Endothelial cell of umbilical vein (primary cell): ENCODE measurements around the gene LRRC8C. TPM values are rescaled to one million over a fixed set of nuclear protein-coding genes. Genes with fewer than 3 reads are reported as not detected.

Source experiments
- BruUV-seq: library from RNA; stranded (reverse); fragments of 400-500 nt; replicated peaks from 2 replicates; lab custom pipeline; 2021; lab: Mats Ljungman, UMichigan
- CTCF ChIA-PET: fragments of 300-600, 350-600 bp; sonication (Branson Sonifier 250); formaldehyde crosslinking; loops from one replicate; lab custom pipeline; 2021; ENCODE audit warnings: antibody characterized with exemption, inconsistent platforms; lab: Charles Lee
- POLR2A ChIA-PET: fragments of 300-600, 350-600 bp; sonication (Branson Sonifier 250); formaldehyde crosslinking; loops from one replicate; lab custom pipeline; 2021; ENCODE audit warnings: antibody characterized with exemption, inconsistent platforms; lab: Charles Lee
- DNase-seq: peaks from one replicate; pipeline ENCODE4 v3.0.0-alpha.2; 2011; ENCODE audit warnings: low read depth, low spot score
- FAIRE-seq: peaks from 2 replicates; lab custom pipeline; 2011; peaks lifted over from hg19 to GRCh38; lab: Jason Lieb, UNC
- H2AFZ ChIP-seq: 2 replicates; pipeline ENCODE4 v1.6.0; 2012; ENCODE audit warnings: low read depth, low read length, control low read depth, inconsistent platforms
- H3K27ac ChIP-seq: 2 replicates; pipeline ENCODE4 v1.5.1; 2011; ENCODE audit warnings: low read depth, mild to moderate bottlenecking, control low read depth, low read length, moderate library complexity; ENCODE audit not compliant: insufficient read depth
- H3K27me3 ChIP-seq, 2 experiments: 2 replicates each; pipeline versions ENCODE4 v1.6.0 to v1.6.1; 2011; ENCODE audit warnings: low read length in 2 of 2, mixed read lengths in 1 of 2; ENCODE audit not compliant: control insufficient read depth in 2 of 2, insufficient read depth in 2 of 2
- H3K36me3 ChIP-seq, 2 experiments: 2 replicates in 1 of 2; 3 replicates in 1 of 2; pipeline ENCODE4 v1.5.1; 2011; ENCODE audit warnings: low read length in 2 of 2, mild to moderate bottlenecking in 1 of 2, moderate library complexity in 1 of 2; ENCODE audit not compliant: control insufficient read depth in 2 of 2, insufficient read depth in 2 of 2; ENCODE audit errors: extremely low read depth in 1 of 2
- H3K4me1 ChIP-seq: 3 replicates; pipeline ENCODE4 v1.5.1; 2011; ENCODE audit warnings: mild to moderate bottlenecking, low read length; ENCODE audit not compliant: control insufficient read depth, insufficient read depth; ENCODE audit errors: extremely low read depth
- H3K4me2 ChIP-seq: 2 replicates; pipeline ENCODE4 v1.6.1; 2011; ENCODE audit warnings: low read length, control low read depth, mixed read lengths; ENCODE audit not compliant: insufficient read depth
- H3K4me3 ChIP-seq, 3 experiments: fragments of 200-600 bp in 1 of 3; sonication (generic), shearing (Covaris generic) in 1 of 3; replicated peaks in 1 of 3; 2 replicates each; pipeline ENCODE4 v1.5.1; 2011 to 2016; ENCODE audit warnings: control low read depth in 3 of 3, low read length in 3 of 3, mild to moderate bottlenecking in 2 of 3, inconsistent platforms in 1 of 3, low read depth in 1 of 3, moderate library complexity in 1 of 3; ENCODE audit not compliant: insufficient read depth in 1 of 3
- H3K79me2 ChIP-seq: 2 replicates; pipeline ENCODE4 v1.6.0; 2012; ENCODE audit warnings: low read length, inconsistent platforms; ENCODE audit not compliant: control insufficient read depth, insufficient read depth
- H3K9ac ChIP-seq: replicated peaks from 2 replicates; pipeline ENCODE3; 2011; ENCODE audit warnings: low read length, control low read depth; ENCODE audit not compliant: insufficient read depth; ENCODE audit errors: extremely low read depth
- H3K9me1 ChIP-seq: replicated peaks from 3 replicates; pipeline ENCODE4 v1.6.0; 2011; ENCODE audit warnings: mild to moderate bottlenecking, low read length; ENCODE audit not compliant: control insufficient read depth, insufficient read depth; ENCODE audit errors: extremely low read depth
- H3K9me3 ChIP-seq: replicated peaks from 2 replicates; pipeline ENCODE4 v1.5.1; 2012; ENCODE audit warnings: low read length, inconsistent platforms; ENCODE audit not compliant: control insufficient read depth, insufficient read depth
- H4K20me1 ChIP-seq: replicated peaks from 2 replicates; pipeline ENCODE3; 2011; ENCODE audit warnings: mild to moderate bottlenecking, low read length; ENCODE audit not compliant: control insufficient read depth, insufficient read depth; ENCODE audit errors: extremely low read depth
- EZH2 ChIP-seq: IDR thresholded peaks from 2 replicates; pipeline ENCODE4 v1.6.1; 2012; ENCODE audit warnings: borderline replicate concordance, low read depth, mild to moderate bottlenecking, moderate library complexity, low read length, inconsistent platforms; ENCODE audit not compliant: severe bottlenecking
- FOS ChIP-seq: IDR thresholded peaks from 2 replicates; pipeline ENCODE4 v1.6.1; 2011; ENCODE audit warnings: mild to moderate bottlenecking, low read length, moderate library complexity, borderline replicate concordance; ENCODE audit not compliant: insufficient read depth
- GATA2 ChIP-seq: IDR thresholded peaks from 2 replicates; pipeline ENCODE4 v1.7.0; 2011; ENCODE audit warnings: low read depth, mild to moderate bottlenecking, moderate library complexity, mixed read lengths, low read length; ENCODE audit not compliant: insufficient read length, insufficient read depth
- JUN ChIP-seq: IDR thresholded peaks from 2 replicates; pipeline ENCODE4 v1.6.1; 2011; ENCODE audit warnings: borderline replicate concordance, low read depth; ENCODE audit not compliant: insufficient read length, insufficient read depth
- MYC ChIP-seq: IDR thresholded peaks from one replicate; pipeline ENCODE4 v1.6.1; 2011; ENCODE audit warnings: mild to moderate bottlenecking, low read depth, low read length
- POLR2A ChIP-seq: IDR thresholded peaks from 2 replicates; pipeline ENCODE4 v1.6.1; 2012; ENCODE audit warnings: low read depth, mild to moderate bottlenecking, control low read depth, low read length
- POLR2AphosphoS5 ChIP-seq: IDR thresholded peaks from 2 replicates; pipeline ENCODE4 v1.6.1; 2012; ENCODE audit warnings: low read depth, mild to moderate bottlenecking, control low read depth, low read length, moderate library complexity; ENCODE audit not compliant: insufficient read depth
- dilution Hi-C: fragments of 300-500 bp; cut with MboI; formaldehyde crosslinking; loops from one replicate; pipeline ENCODE4 v1.15.0; 2019; ENCODE audit warnings: low sequenced_read_pairs; ENCODE audit not compliant: extremely low pct_ligation_motif_present
- intact Hi-C: fragments of 100-400 bp; cut with micrococcal nuclease; formaldehyde crosslinking; loops from one replicate; pipeline ENCODE4 v1.10.0; 2022
- polyA plus RNA-seq, 4 experiments: library from polyadenylated mRNA; depleted of rRNA in 3 of 4; stranded (reverse) in 3 of 4; unstranded in 1 of 4; fragments of >200 nt; gene quantifications; 2 replicates each; pipeline versions ENCODE4 v1.2.1 to v1.2.3, GENCODE V29; 2011 to 2012; ENCODE audit warnings: missing spikeins in 1 of 4
- total RNA-seq: library from RNA; stranded (reverse); gene quantifications from 2 replicates; pipeline ENCODE4 v1.2.3, GENCODE V29; 2021
- TF ChIP-seq, protein P1 (sequence below): IDR thresholded peaks from 2 replicates; pipeline ENCODE4 v1.6.1; 2011; ENCODE audit not compliant: insufficient read depth, insufficient read length
- TF ChIP-seq, protein P2 (sequence below), 2 donors: IDR thresholded peaks; 1 replicate in 1 of 2; 2 replicates in 1 of 2; pipeline ENCODE4 v1.5.1; 2011; ENCODE audit warnings: low read length in 2 of 2, mild to moderate bottlenecking in 2 of 2, moderate library complexity in 2 of 2, control low read depth in 1 of 2, inconsistent platforms in 1 of 2, low read depth in 1 of 2; ENCODE audit not compliant: insufficient read depth in 1 of 2; ENCODE audit errors: extremely low read depth in 1 of 2

The LRRC8C gene
- total and polyA plus RNA-seq, 2 donors (not counting 3 experiments of a cell fraction or from before 2014, with no cell fraction given) = 33.6 to 51.5 TPM

DNA sequence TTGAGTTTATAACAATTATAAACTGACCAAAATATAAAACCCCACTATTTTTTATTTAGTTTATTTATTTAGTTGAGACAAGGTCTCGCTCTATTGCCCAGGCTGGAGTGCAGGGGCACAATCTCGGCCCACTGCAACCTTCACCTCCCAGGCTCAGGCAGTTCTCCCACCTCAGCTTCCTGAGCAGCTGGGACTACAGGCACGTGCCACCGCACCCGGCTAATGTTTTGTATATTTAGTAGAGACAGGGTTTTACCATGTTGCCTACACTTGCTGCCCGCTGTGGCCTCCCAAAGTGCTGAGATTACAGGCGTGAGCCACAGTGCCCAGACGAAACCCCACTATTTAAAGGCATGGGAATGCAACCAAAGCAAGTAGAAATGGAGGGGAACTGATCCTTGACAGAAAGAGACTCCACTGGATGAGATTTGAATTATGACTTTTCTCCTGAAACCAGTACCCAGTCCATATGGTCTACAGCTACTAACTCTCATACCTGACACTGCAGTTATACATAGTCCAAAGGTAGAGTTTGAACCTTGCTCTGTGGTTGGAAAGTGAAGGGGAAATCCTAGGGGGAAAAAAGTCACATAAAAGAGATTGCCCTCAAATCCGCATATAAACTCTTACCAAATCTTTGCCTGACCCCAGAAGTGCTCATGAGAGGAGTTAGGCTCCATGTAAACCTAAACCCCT lies 11.3 kb downstream of the LRRC8C start:
- Histone ChIP-seq H3K9ac (no peak overlapping the region), H3K27me3 (no peaks in the 10 kb centered on the region), H4K20me1 (peaks cover 20% of the 10 kb centered on the region), H3K4me2 (peak overlapping the region; percentile 70), H3K9me3 (peaks cover 2% of the 10 kb centered on the region), H3K4me1 (peaks cover 25% of the 10 kb centered on the region), H2AFZ (no peak overlapping the region), H3K36me3 (peaks cover 0 to 2% of the 10 kb centered on the region in 2 experiments), H3K27ac (no peak overlapping the region), H3K9me1 (no peaks in the 10 kb centered on the region), H3K4me3 (no peak overlapping the region), H3K79me2 (peaks cover 97% of the 10 kb centered on the region)
- CTCF ChIA-PET = interaction anchor here (1.3 kb wide), 2 partner anchors 12 to 119 kb away, joined by 3 to 6 read pairs; partner anchors contain the start of gene LRRC8C
- DNase-seq = no peak
- FAIRE-seq = no peak
- intact Hi-C loops (no loop called here), dilution Hi-C loops (no loop called here)
- POLR2A ChIA-PET = no interaction called here
- TF ChIP-seq, protein P1, sequence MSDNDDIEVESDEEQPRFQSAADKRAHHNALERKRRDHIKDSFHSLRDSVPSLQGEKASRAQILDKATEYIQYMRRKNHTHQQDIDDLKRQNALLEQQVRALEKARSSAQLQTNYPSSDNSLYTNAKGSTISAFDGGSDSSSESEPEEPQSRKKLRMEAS = no peak
- TF ChIP-seq POLR2A (no peak), GATA2 (no peak), MYC (no peak), JUN (no peak), FOS (no peak), EZH2 (no peak), POLR2AphosphoS5 (no peak)
- TF ChIP-seq, protein P2, sequence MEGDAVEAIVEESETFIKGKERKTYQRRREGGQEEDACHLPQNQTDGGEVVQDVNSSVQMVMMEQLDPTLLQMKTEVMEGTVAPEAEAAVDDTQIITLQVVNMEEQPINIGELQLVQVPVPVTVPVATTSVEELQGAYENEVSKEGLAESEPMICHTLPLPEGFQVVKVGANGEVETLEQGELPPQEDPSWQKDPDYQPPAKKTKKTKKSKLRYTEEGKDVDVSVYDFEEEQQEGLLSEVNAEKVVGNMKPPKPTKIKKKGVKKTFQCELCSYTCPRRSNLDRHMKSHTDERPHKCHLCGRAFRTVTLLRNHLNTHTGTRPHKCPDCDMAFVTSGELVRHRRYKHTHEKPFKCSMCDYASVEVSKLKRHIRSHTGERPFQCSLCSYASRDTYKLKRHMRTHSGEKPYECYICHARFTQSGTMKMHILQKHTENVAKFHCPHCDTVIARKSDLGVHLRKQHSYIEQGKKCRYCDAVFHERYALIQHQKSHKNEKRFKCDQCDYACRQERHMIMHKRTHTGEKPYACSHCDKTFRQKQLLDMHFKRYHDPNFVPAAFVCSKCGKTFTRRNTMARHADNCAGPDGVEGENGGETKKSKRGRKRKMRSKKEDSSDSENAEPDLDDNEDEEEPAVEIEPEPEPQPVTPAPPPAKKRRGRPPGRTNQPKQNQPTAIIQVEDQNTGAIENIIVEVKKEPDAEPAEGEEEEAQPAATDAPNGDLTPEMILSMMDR (IDR thresholded peaks at IDR 0.05; ENCODE audit: extremely low read depth in 1 of 2, insufficient read depth in 1 of 2, low read depth in 1 of 2, low read length in 2 of 2) = no peak
- no TSS peak for BruUV-seq
